HG03139 (cell line): Measurements from ENCODE around the gene CSGALNACT2.

Source experiments
- ATAC-seq: cut with Tn5 transposase; IDR thresholded peaks from one replicate; pipeline ENCODE4 v1.9.1; 2021; ENCODE audit not compliant: unreplicated experiment

The CSGALNACT2 gene

GRCh38 chr10:43123361-43124093 lies 14.7 kb upstream of the CSGALNACT2 start:
- no peak for ATAC-seq

GRCh38 chr10:43124094-43124521 lies 14.1 kb upstream of the CSGALNACT2 start:
- ATAC-seq: no peak

GRCh38 chr10:43124574-43125273 lies 13.5 kb upstream of the CSGALNACT2 start:
- no peak for ATAC-seq

GRCh38 chr10:43125274-43125845 lies 12.9 kb upstream of the CSGALNACT2 start:
- ATAC-seq: no peak

- ATAC-seq: no peak
Observed at GRCh38 chr10:43125881-43126731, 12.1 kb upstream of the CSGALNACT2 start.

GRCh38 chr10:43126759-43127424 lies 11.4 kb upstream of the CSGALNACT2 start:
- no peak for ATAC-seq

GRCh38 chr10:43127442-43127841 lies 10.8 kb upstream of the CSGALNACT2 start:
- no peak for ATAC-seq

GRCh38 chr10:43128331-43128730 lies 9.9 kb upstream of the CSGALNACT2 start:
- no peak for ATAC-seq

GRCh38 chr10:43128958-43129706 lies 9.1 kb upstream of the CSGALNACT2 start:
- ATAC-seq: peak; percentile 59

- ATAC-seq: no peak
Observed at GRCh38 chr10:43130770-43131171, 7.5 kb upstream of the CSGALNACT2 start.

GRCh38 chr10:43131256-43131655 lies 7.0 kb upstream of the CSGALNACT2 start:
- no peak for ATAC-seq

- ATAC-seq: no peak
Observed at GRCh38 chr10:43131906-43132305, 6.3 kb upstream of the CSGALNACT2 start.

GRCh38 chr10:43132867-43133787 lies 5.1 kb upstream of the CSGALNACT2 start:
- ATAC-seq: no peak

- no peak for ATAC-seq
Observed at GRCh38 chr10:43134126-43134905, 3.9 kb upstream of the CSGALNACT2 start.

- ATAC-seq: no peak
Observed at GRCh38 chr10:43135064-43135463, 3.2 kb upstream of the CSGALNACT2 start.

GRCh38 chr10:43135656-43136055 lies 2.6 kb upstream of the CSGALNACT2 start:
- no peak for ATAC-seq

- no peak for ATAC-seq
Observed at GRCh38 chr10:43136432-43136831, 1.8 kb upstream of the CSGALNACT2 start.
